Pulmonary artery endothelial cell (primary cell): Measurements from ENCODE around the gene GAB2. TPM values are rescaled to one million over a fixed set of nuclear protein-coding genes. Genes with fewer than 3 reads are reported as not detected.
"Not testable (repeated sequence)": the region's sequence is repeated elsewhere in the genome, so short reads cannot be mapped to it uniquely, and the experiment has no call there.

Experiments
- DNase-seq: peaks from one replicate; pipeline ENCODE4 v3.0.0-alpha.2; 2011; ENCODE audit warnings: low read depth, low spot score
- total RNA-seq: library from RNA; depleted of rRNA; stranded (reverse); fragments of >200 nt; gene quantifications from 2 replicates; pipeline ENCODE4 v1.2.3, GENCODE V29; 2014

Gene GAB2
- total RNA-seq = 19.6 and 20.1 TPM in 2 replicates

- DNase-seq = no peak
Observed at GRCh38 chr11:78417175-78417887, at the start of gene GAB2. Gene GAB2 (minus strand): TSS chr11:78417820. CDS start chr11:78417720, 100 bp downstream.

GRCh38 chr11:78467370-78467769 is 49.8 kb upstream of the GAB2 start:
- DNase-seq = no peak

- DNase-seq = no peak
Observed at GRCh38 chr11:78465169-78465942, 47.7 kb upstream of the GAB2 start.

- DNase-seq = not testable (repeated sequence)
Observed at GRCh38 chr11:78464787-78465168, 47.2 kb upstream of the GAB2 start.

GRCh38 chr11:78460471-78460870 is 42.9 kb upstream of the GAB2 start:
- no peak for DNase-seq

GRCh38 chr11:78459738-78460137 is 42.1 kb upstream of the GAB2 start:
- DNase-seq = no peak

GRCh38 chr11:78457448-78457847 is 39.8 kb upstream of the GAB2 start:
- no peak for DNase-seq

GRCh38 chr11:78453140-78453935 is 35.7 kb upstream of the GAB2 start:
- no peak for DNase-seq

- DNase-seq = no peak
Observed at GRCh38 chr11:78451371-78452150, 33.9 kb upstream of the GAB2 start.

- DNase-seq = no peak
Observed at GRCh38 chr11:78450866-78451265, 33.2 kb upstream of the GAB2 start.

- DNase-seq = no peak
Observed at GRCh38 chr11:78449866-78450265, 32.2 kb upstream of the GAB2 start.

GRCh38 chr11:78446210-78446609 is 28.6 kb upstream of the GAB2 start:
- DNase-seq = no peak

GRCh38 chr11:78444726-78445125 is 27.1 kb upstream of the GAB2 start:
- DNase-seq = no peak

GRCh38 chr11:78441956-78442355 is 24.3 kb upstream of the GAB2 start:
- DNase-seq = no peak

- no peak for DNase-seq
Observed at GRCh38 chr11:78438298-78438975, 20.8 kb upstream of the GAB2 start.

- DNase-seq = no peak
Observed at GRCh38 chr11:78432956-78433355, 15.3 kb upstream of the GAB2 start.

GRCh38 chr11:78432058-78432515 is 14.5 kb upstream of the GAB2 start:
- no peak for DNase-seq

- no peak for DNase-seq
Observed at GRCh38 chr11:78429660-78430059, 12.0 kb upstream of the GAB2 start.

- DNase-seq = no peak
Observed at GRCh38 chr11:78429209-78429608, 11.6 kb upstream of the GAB2 start.

GRCh38 chr11:78428773-78429172 is 11.2 kb upstream of the GAB2 start:
- no peak for DNase-seq

GRCh38 chr11:78428266-78428636 is 10.6 kb upstream of the GAB2 start:
- no peak for DNase-seq
